Measurements from ENCODE around the gene DDC. TPM values are rescaled to one million over a fixed set of nuclear protein-coding genes. Genes with fewer than 3 reads are reported as not detected.
A peak's percentile ranks its signal among the peaks of the same experiment; 100 is the strongest.

Gene DDC
- total RNA-seq, 1 experiment from 2014 or later, result not detected

GRCh38 chr7:50475340-50475739, 89.9 kb downstream of the DDC start:
- H3K4me1 ChIP-seq (replicated peaks; ENCODE audit: insufficient read depth), result no peaks in the 10 kb centered on the region
- no peak overlapping the region for H3K4me3 ChIP-seq
- intact Hi-C loops (cut with micrococcal nuclease; ENCODE audit: unreplicated experiment), result no loop called here
- no peak for DNase-seq
- no peaks in the 10 kb centered on the region for H3K27me3 ChIP-seq (ENCODE audit: insufficient read depth, low read depth)
- ChIA-PET CTCF (no interaction called here), POLR2A (ENCODE audit: unreplicated experiment) (no interaction called here)
- TF ChIP-seq, protein P1, sequence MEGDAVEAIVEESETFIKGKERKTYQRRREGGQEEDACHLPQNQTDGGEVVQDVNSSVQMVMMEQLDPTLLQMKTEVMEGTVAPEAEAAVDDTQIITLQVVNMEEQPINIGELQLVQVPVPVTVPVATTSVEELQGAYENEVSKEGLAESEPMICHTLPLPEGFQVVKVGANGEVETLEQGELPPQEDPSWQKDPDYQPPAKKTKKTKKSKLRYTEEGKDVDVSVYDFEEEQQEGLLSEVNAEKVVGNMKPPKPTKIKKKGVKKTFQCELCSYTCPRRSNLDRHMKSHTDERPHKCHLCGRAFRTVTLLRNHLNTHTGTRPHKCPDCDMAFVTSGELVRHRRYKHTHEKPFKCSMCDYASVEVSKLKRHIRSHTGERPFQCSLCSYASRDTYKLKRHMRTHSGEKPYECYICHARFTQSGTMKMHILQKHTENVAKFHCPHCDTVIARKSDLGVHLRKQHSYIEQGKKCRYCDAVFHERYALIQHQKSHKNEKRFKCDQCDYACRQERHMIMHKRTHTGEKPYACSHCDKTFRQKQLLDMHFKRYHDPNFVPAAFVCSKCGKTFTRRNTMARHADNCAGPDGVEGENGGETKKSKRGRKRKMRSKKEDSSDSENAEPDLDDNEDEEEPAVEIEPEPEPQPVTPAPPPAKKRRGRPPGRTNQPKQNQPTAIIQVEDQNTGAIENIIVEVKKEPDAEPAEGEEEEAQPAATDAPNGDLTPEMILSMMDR (conservative IDR thresholded peaks at IDR 0.05), result no peak
- TF ChIP-seq EZH2 (IDR thresholded peaks at IDR 0.05; ENCODE audit: low read depth), result no peak
- H3K9me2 ChIP-seq (ENCODE audit: insufficient read depth), result no peaks in the 10 kb centered on the region
- no peak overlapping the region for H2AFZ ChIP-seq
- no peaks in the 10 kb centered on the region for H4K20me1 ChIP-seq (ENCODE audit: insufficient read depth)
- H3K4me2 ChIP-seq, result no peak overlapping the region
- no peaks in the 10 kb centered on the region for H3K9me3 ChIP-seq (ENCODE audit: insufficient read depth, low read depth)
- H3K36me3 ChIP-seq (ENCODE audit: low read depth), result no peaks in the 10 kb centered on the region
- H3F3A ChIP-seq (ENCODE audit: insufficient read depth, low read depth), result no peaks in the 10 kb centered on the region
- no TSS peak for BruUV-seq (replicated peaks)
- no peaks in the 10 kb centered on the region for H3K79me2 ChIP-seq (ENCODE audit: low read depth)
- H3K27ac ChIP-seq, result no peak overlapping the region

DNA sequence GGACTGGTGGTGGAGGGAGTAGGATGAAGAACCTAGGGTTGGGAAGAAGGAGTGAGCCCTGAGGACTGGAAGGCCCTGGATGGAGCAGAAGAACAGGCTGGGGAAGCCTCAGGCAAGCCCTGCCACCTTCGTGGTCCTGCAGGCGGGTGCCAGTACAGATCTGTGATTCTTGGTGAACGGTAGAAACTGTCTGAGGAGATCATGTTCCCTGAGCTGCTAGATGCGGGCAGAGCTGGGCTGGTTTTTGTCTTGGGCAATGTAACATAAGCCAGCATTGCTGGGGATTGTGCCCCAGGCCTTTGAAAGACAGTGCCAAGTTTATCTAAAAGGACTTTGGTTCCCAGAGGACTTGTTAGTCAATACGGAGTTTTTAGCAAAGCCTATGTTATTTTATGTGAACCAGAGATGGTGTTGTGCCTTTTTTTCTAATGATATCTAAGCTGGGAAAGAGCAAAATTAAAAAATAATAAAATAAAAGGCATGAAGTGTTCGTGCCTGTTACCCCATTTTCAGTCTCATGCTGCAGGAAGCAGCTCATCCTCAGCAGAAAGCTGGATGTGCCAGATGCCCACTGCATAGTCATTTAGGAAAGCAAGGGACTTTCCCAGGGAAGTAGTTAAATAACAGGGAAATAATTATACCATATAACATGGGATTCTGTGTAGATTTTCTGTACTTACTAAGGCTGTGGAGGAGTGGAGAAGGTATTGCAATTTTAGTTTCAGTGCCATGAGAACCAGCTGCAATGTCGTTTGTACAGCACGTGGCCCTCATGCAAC, 90.6 kb downstream of the DDC start:
- DNase-seq, result peak; percentile 23 to 69
- H3K9me2 ChIP-seq (ENCODE audit: insufficient read depth), result no peaks in the 10 kb centered on the region
- H3K36me3 ChIP-seq (ENCODE audit: low read depth), result no peaks in the 10 kb centered on the region
- no peak overlapping the region for H3K27ac ChIP-seq
- H3K4me2 ChIP-seq, result no peak overlapping the region
- H3K27me3 ChIP-seq (ENCODE audit: insufficient read depth, low read depth), result no peaks in the 10 kb centered on the region
- CTCF ChIA-PET, result no interaction called here
- no peak overlapping the region for H3K4me3 ChIP-seq
- intact Hi-C loops (cut with micrococcal nuclease; ENCODE audit: unreplicated experiment), result no loop called here
- H3K4me1 ChIP-seq (replicated peaks; ENCODE audit: insufficient read depth), result no peaks in the 10 kb centered on the region
- H4K20me1 ChIP-seq (ENCODE audit: insufficient read depth), result no peaks in the 10 kb centered on the region
- TF ChIP-seq, protein P1 (conservative IDR thresholded peaks at IDR 0.05), result no peak
- H2AFZ ChIP-seq, result no peak overlapping the region
- POLR2A ChIA-PET (ENCODE audit: unreplicated experiment), result no interaction called here
- H3F3A ChIP-seq (ENCODE audit: insufficient read depth, low read depth), result no peaks in the 10 kb centered on the region
- H3K9me3 ChIP-seq (ENCODE audit: insufficient read depth, low read depth), result no peaks in the 10 kb centered on the region
- no peaks in the 10 kb centered on the region for H3K79me2 ChIP-seq (ENCODE audit: low read depth)
- BruUV-seq (replicated peaks), result no TSS peak

DNA sequence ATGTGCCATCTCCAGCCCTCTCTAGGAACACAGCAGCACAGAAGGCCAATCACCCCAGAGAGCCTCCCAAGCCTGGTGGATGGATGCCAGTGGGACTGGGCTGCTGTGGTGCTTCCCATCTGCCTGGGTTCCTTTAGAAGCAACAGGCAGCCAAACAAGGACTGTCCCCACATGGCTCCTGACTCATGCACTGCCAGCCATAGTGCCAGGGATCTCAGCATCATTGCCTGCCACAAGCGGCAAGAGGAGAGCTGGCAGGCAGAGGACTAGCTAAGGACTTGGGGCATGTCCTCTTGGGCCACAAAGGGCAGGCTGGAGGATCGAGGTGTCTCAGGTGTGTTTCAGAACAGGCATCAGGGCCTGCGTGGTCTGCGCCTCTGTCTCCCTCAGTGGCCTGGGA, 91.7 kb downstream of the DDC start:
- Histone ChIP-seq H3K79me2 (ENCODE audit: low read depth) (no peaks in the 10 kb centered on the region), H3F3A (ENCODE audit: insufficient read depth, low read depth) (no peaks in the 10 kb centered on the region), H2AFZ (no peak overlapping the region), H3K9me3 (ENCODE audit: insufficient read depth, low read depth) (no peaks in the 10 kb centered on the region), H3K27me3 (ENCODE audit: insufficient read depth, low read depth) (no peaks in the 10 kb centered on the region), H3K4me2 (no peak overlapping the region), H3K27ac (no peak overlapping the region), H3K36me3 (ENCODE audit: low read depth) (no peaks in the 10 kb centered on the region), H3K4me3 (no peak overlapping the region), H3K4me1 (replicated peaks; ENCODE audit: insufficient read depth) (no peaks in the 10 kb centered on the region), H4K20me1 (ENCODE audit: insufficient read depth) (no peaks in the 10 kb centered on the region), H3K9me2 (ENCODE audit: insufficient read depth) (no peaks in the 10 kb centered on the region)
- no TSS peak for BruUV-seq (replicated peaks)
- POLR2A ChIA-PET (ENCODE audit: unreplicated experiment), result no interaction called here
- CTCF ChIA-PET, result no interaction called here
- TF ChIP-seq, protein P1 (conservative IDR thresholded peaks at IDR 0.05), result no peak
- TF ChIP-seq EZH2 (IDR thresholded peaks at IDR 0.05; ENCODE audit: low read depth), result no peak
- no peak for DNase-seq
- intact Hi-C loops (cut with micrococcal nuclease; ENCODE audit: unreplicated experiment), result no loop called here

All from PC-9 (cell line).